Activated naive CD4-positive, alpha-beta T cell treated with anti-CD3 and anti-CD28 coated beads for 36 hours (primary cell): ENCODE results near the gene ZNF300. TPM values are rescaled to one million over a fixed set of nuclear protein-coding genes. Genes with fewer than 3 reads are reported as not detected.

Experiments used
- CTCF ChIA-PET: fragments of 350-600 bp; sonication (Branson Sonifier 250); formaldehyde crosslinking; loops from one replicate; lab custom pipeline; 2021; ENCODE audit warnings: antibody characterized with exemption; lab: Charles Lee
- DNase-seq: peaks from one replicate; pipeline ENCODE4 v3.0.0-alpha.2; 2020
- H3K27ac Mint-ChIP-seq: one replicate; pipeline ENCODE4 v1.8.0; 2021; ENCODE audit warnings: mild to moderate bottlenecking, mixed read lengths
- H3K27me3 Mint-ChIP-seq: one replicate; pipeline ENCODE4 v1.8.0; 2021; ENCODE audit warnings: low read depth, mixed read lengths
- H3K36me3 Mint-ChIP-seq: one replicate; pipeline ENCODE4 v1.8.0; 2021; ENCODE audit warnings: low read depth, mixed read lengths
- H3K4me1 Mint-ChIP-seq: one replicate; pipeline ENCODE4 v1.8.0; 2021; ENCODE audit warnings: low read depth, mixed read lengths
- H3K4me3 Mint-ChIP-seq: one replicate; pipeline ENCODE4 v1.8.0; 2021; ENCODE audit warnings: mild to moderate bottlenecking, moderate library complexity, mixed read lengths
- H3K9me3 Mint-ChIP-seq: one replicate; pipeline ENCODE4 v1.8.0; 2021; ENCODE audit warnings: mixed read lengths
- intact Hi-C: fragments of 100-400 bp; cut with micrococcal nuclease; formaldehyde crosslinking; loops from one replicate; pipeline ENCODE4 v1.15.1; 2023
- total RNA-seq, 2 experiments: library from RNA; stranded (reverse); gene quantifications; one replicate each; pipeline ENCODE4 v1.2.3, GENCODE V29; 2021

Gene ZNF300
- 1 to 10 TPM; 1.1 TPM for total RNA-seq

- H3K27me3 Mint-ChIP-seq: peaks cover 22% of the 10 kb centered on the region
- H3K4me3 Mint-ChIP-seq: peak within 1 kb of the TSS; percentile 78
- H3K9me3 Mint-ChIP-seq: peaks cover 55% of the 10 kb centered on the region
- H3K36me3 Mint-ChIP-seq: peaks cover 29% of the 10 kb centered on the region
- H3K4me1 Mint-ChIP-seq: peaks cover 4% of the 10 kb centered on the region
- intact Hi-C loops: no loop called here
- CTCF ChIA-PET: no interaction called here
- peak; percentile 62 for DNase-seq
- H3K27ac Mint-ChIP-seq: peak within 1 kb of the TSS; percentile 76
These were observed at the start of gene ZNF300 for GRCh38 chr5:150904479-150905311. TSS of gene ZNF300 (minus strand) at chr5:150904980. CDS start at chr5:150903155, 1,825 bp downstream.

- CTCF ChIA-PET: no interaction called here
- peaks cover 47% of the 10 kb centered on the region for H3K9me3 Mint-ChIP-seq
- peaks cover 15% of the 10 kb centered on the region for H3K36me3 Mint-ChIP-seq
- no peak overlapping the region for H3K4me3 Mint-ChIP-seq
- intact Hi-C loops: no loop called here
- H3K27ac Mint-ChIP-seq: no peak overlapping the region
- no peaks in the 10 kb centered on the region for H3K4me1 Mint-ChIP-seq
- peaks cover 21% of the 10 kb centered on the region for H3K27me3 Mint-ChIP-seq
- DNase-seq: no peak
These were observed 43.8 kb upstream of the ZNF300 start for GRCh38 chr5:150948539-150948938.

GRCh38 chr5:150946351-150946905 is 41.6 kb upstream of the ZNF300 start:
- DNase-seq: peak; percentile 4
- intact Hi-C loops: no loop called here
- no peaks in the 10 kb centered on the region for H3K4me1 Mint-ChIP-seq
- H3K36me3 Mint-ChIP-seq: peaks cover 12% of the 10 kb centered on the region
- no peak overlapping the region for H3K27ac Mint-ChIP-seq
- peaks cover 47% of the 10 kb centered on the region for H3K9me3 Mint-ChIP-seq
- CTCF ChIA-PET: no interaction called here
- peaks cover 21% of the 10 kb centered on the region for H3K27me3 Mint-ChIP-seq
- H3K4me3 Mint-ChIP-seq: no peak overlapping the region

GRCh38 chr5:150945947-150946346 is 41.2 kb upstream of the ZNF300 start:
- peaks cover 12% of the 10 kb centered on the region for H3K36me3 Mint-ChIP-seq
- CTCF ChIA-PET: no interaction called here
- H3K9me3 Mint-ChIP-seq: peaks cover 49% of the 10 kb centered on the region
- peaks cover 21% of the 10 kb centered on the region for H3K27me3 Mint-ChIP-seq
- no peak overlapping the region for H3K27ac Mint-ChIP-seq
- intact Hi-C loops: no loop called here
- H3K4me3 Mint-ChIP-seq: no peak overlapping the region
- H3K4me1 Mint-ChIP-seq: no peaks in the 10 kb centered on the region
- DNase-seq: no peak

- Mint-ChIP-seq H3K9me3 (peaks cover 44% of the 10 kb centered on the region), H3K27ac (no peak overlapping the region), H3K36me3 (peaks cover 12% of the 10 kb centered on the region), H3K27me3 (peaks cover 21% of the 10 kb centered on the region), H3K4me3 (no peak overlapping the region), H3K4me1 (no peaks in the 10 kb centered on the region)
- no peak for DNase-seq
- CTCF ChIA-PET: no interaction called here
- intact Hi-C loops: no loop called here
These were observed 40.7 kb upstream of the ZNF300 start for GRCh38 chr5:150945486-150945885.

GRCh38 chr5:150931368-150931965 is 26.7 kb upstream of the ZNF300 start:
- Mint-ChIP-seq H3K27ac (no peak overlapping the region), H3K27me3 (no peaks in the 10 kb centered on the region), H3K4me1 (no peaks in the 10 kb centered on the region), H3K9me3 (peaks cover 71% of the 10 kb centered on the region), H3K36me3 (peaks cover 28% of the 10 kb centered on the region), H3K4me3 (no peak overlapping the region)
- CTCF ChIA-PET: interaction anchor here (0.7 kb wide), 1 partner anchor 30 kb away, joined by 3 read pairs; no protein-coding TSS in a partner anchor
- intact Hi-C loops: no loop called here
- no peak for DNase-seq

GRCh38 chr5:150918613-150919012 is 13.8 kb upstream of the ZNF300 start:
- Mint-ChIP-seq H3K36me3 (peaks cover 2% of the 10 kb centered on the region), H3K9me3 (peaks cover 35% of the 10 kb centered on the region)

GRCh38 chr5:150912312-150912814 is 7.6 kb upstream of the ZNF300 start:
- DNase-seq: no peak
- peaks cover 2% of the 10 kb centered on the region for H3K27me3 Mint-ChIP-seq
- H3K27ac Mint-ChIP-seq: no peak overlapping the region
- peaks cover 2% of the 10 kb centered on the region for H3K36me3 Mint-ChIP-seq
- H3K9me3 Mint-ChIP-seq: peaks cover 48% of the 10 kb centered on the region
- intact Hi-C loops: no loop called here
- H3K4me3 Mint-ChIP-seq: no peak overlapping the region
- CTCF ChIA-PET: no interaction called here
- H3K4me1 Mint-ChIP-seq: no peaks in the 10 kb centered on the region

More at GRCh38 chr5:150918613-150919012, 13.8 kb upstream of the ZNF300 start:
- no peak overlapping the region for H3K27ac Mint-ChIP-seq
- H3K27me3 Mint-ChIP-seq: peaks cover 2% of the 10 kb centered on the region
- CTCF ChIA-PET: no interaction called here
- H3K4me1 Mint-ChIP-seq: no peaks in the 10 kb centered on the region
- DNase-seq: no peak
- no peak overlapping the region for H3K4me3 Mint-ChIP-seq
- intact Hi-C loops: no loop called here

GRCh38 chr5:150905312-150905683 is 518 bp upstream of the ZNF300 start:
- H3K27me3 Mint-ChIP-seq: peaks cover 22% of the 10 kb centered on the region
- peaks cover 4% of the 10 kb centered on the region for H3K4me1 Mint-ChIP-seq
- peaks cover 23% of the 10 kb centered on the region for H3K36me3 Mint-ChIP-seq
- intact Hi-C loops: no loop called here
- peak overlapping the region; percentile 76 for H3K27ac Mint-ChIP-seq
- H3K4me3 Mint-ChIP-seq: peak overlapping the region; percentile 78
- CTCF ChIA-PET: no interaction called here
- peaks cover 55% of the 10 kb centered on the region for H3K9me3 Mint-ChIP-seq
- DNase-seq: no peak

- peaks cover 62% of the 10 kb centered on the region for H3K9me3 Mint-ChIP-seq
- CTCF ChIA-PET: interaction anchor here (0.9 kb wide), 1 partner anchor 30 kb away, joined by 3 read pairs; no protein-coding TSS in a partner anchor
- H3K4me1 Mint-ChIP-seq: peaks cover 4% of the 10 kb centered on the region
- no peak for DNase-seq
- H3K27me3 Mint-ChIP-seq: peaks cover 18% of the 10 kb centered on the region
- H3K27ac Mint-ChIP-seq: no peak overlapping the region
- intact Hi-C loops: no loop called here
- peaks cover 53% of the 10 kb centered on the region for H3K36me3 Mint-ChIP-seq
- no peak overlapping the region for H3K4me3 Mint-ChIP-seq
These were observed 3.3 kb downstream of the ZNF300 start for GRCh38 chr5:150901446-150901845.

GRCh38 chr5:150895431-150896428 is 9.1 kb downstream of the ZNF300 start:
- H3K27me3 Mint-ChIP-seq: no peaks in the 10 kb centered on the region
- DNase-seq: no peak
- CTCF ChIA-PET: no interaction called here
- intact Hi-C loops: no loop called here
- no peaks in the 10 kb centered on the region for H3K4me1 Mint-ChIP-seq
- H3K36me3 Mint-ChIP-seq: peaks cover 57% of the 10 kb centered on the region
- H3K9me3 Mint-ChIP-seq: peaks cover 71% of the 10 kb centered on the region
- no peak overlapping the region for H3K4me3 Mint-ChIP-seq
- no peak overlapping the region for H3K27ac Mint-ChIP-seq
